Gastrocnemius medialis (tissue), 4 donors: ENCODE results near the gene NAXD. TPM values are rescaled to one million over a fixed set of nuclear protein-coding genes. Genes with fewer than 3 reads are reported as not detected.
"Not testable (repeated sequence)": the region's sequence is repeated elsewhere in the genome, so short reads cannot be mapped to it uniquely, and the experiment has no call there.

Experiments used
- ATAC-seq, 2 donors: fragments of 150-250 bp; one replicate each; pipeline ENCODE4 v1.9.1; 2016
- DNase-seq, 2 donors: peaks; one replicate each; pipeline ENCODE4 v3.0.0-alpha.2; 2019
- H3K27ac ChIP-seq, 4 donors: fragments of 200-600 bp; sonication (generic); 1 replicate in 1 of 4; 2 replicates in 3 of 4; pipeline ENCODE4 v1.5.1; 2016 to 2018; ENCODE audit warnings: mild to moderate bottlenecking in 2 of 4, moderate library complexity in 1 of 4
- H3K27me3 ChIP-seq, 3 donors: fragments of 200-600 bp; sonication (generic) in 2 of 3; 1 replicate in 1 of 3; 2 replicates in 2 of 3; pipeline versions ENCODE4 v1.5.1 to v1.6.0; 2016 to 2019; ENCODE audit warnings: mild to moderate bottlenecking in 1 of 3, moderate library complexity in 1 of 3
- H3K36me3 ChIP-seq, 2 donors: fragments of 200-600 bp; sonication (generic) in 1 of 2; one replicate each; pipeline ENCODE4 v1.5.1; 2017 to 2018
- H3K4me1 ChIP-seq, 2 donors: fragments of 200-600 bp; sonication (generic) in 1 of 2; one replicate each; pipeline ENCODE4 v1.5.1; 2016 to 2017; ENCODE audit warnings: mild to moderate bottlenecking in 2 of 2
- H3K4me3 ChIP-seq, 4 donors: fragments of 200-600 bp; sonication (generic) in 3 of 4; 1 replicate in 1 of 4; 2 replicates in 3 of 4; pipeline ENCODE4 v1.5.1; 2016 to 2019; ENCODE audit warnings: mild to moderate bottlenecking in 2 of 4
- H3K9me3 ChIP-seq, 3 donors: fragments of 200-600 bp; sonication (generic) in 2 of 3; 1 replicate in 1 of 3; 2 replicates in 2 of 3; pipeline ENCODE4 v1.5.1; 2016 to 2019
- POLR2A ChIP-seq, 2 donors: fragments of 450-650 bp; IDR thresholded peaks; one replicate each; pipeline ENCODE4 v1.6.1; 2017; ENCODE audit warnings: antibody characterized with exemption in 2 of 2, mild to moderate bottlenecking in 2 of 2, moderate library complexity in 2 of 2
- in situ Hi-C, 4 donors: fragments of 200-750 bp; cut with MboI; loops; one replicate each; pipeline versions ENCODE4 v1.15.0 to v1.8.0; 2017; ENCODE audit warnings: low sequenced_read_pairs in 4 of 4
- intact Hi-C: fragments of 100-400 bp; cut with DNase I; formaldehyde crosslinking; loops from one replicate; pipeline ENCODE4 v1.15.1; 2023; ENCODE audit warnings: low total_unique reads
- total RNA-seq, 4 donors: library from RNA; depleted of rRNA; stranded (reverse); fragments of >200 nt; gene quantifications; one replicate each; pipeline versions ENCODE4 v1.1.0 to v1.2.3, GENCODE V29; 2016
- TF ChIP-seq, protein P1 (sequence below), 5 experiments: fragments of 450-650 bp in 3 of 5; fragments of 200-600 bp in 2 of 5; sonication (generic) in 2 of 5; IDR thresholded peaks in 4 of 5; conservative IDR thresholded peaks in 1 of 5; 1 replicate in 4 of 5; 2 replicates in 1 of 5; pipeline ENCODE4 v1.5.1; 2016 to 2019; ENCODE audit warnings: antibody characterized with exemption in 5 of 5, mild to moderate bottlenecking in 3 of 5, moderate library complexity in 3 of 5

NAXD gene
- total RNA-seq, 4 donors from 2014 or later: 17.9 to 24.7 (median 21.5) TPM

DNA sequence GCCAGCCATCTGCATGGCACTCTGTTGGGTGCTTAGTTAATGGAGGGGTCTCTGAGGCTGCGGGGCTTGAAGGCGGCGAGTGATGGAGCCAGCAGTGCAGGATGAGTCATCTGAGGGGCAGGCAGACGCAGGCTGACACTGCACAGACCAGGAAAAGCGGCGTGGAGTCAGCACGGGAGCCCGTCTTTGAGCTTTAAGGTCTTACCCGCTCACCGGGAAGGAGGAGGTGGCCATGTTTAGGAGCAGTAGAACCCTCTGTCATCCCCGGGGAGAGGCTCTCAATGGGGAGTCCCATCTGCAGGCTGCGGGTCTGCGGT, 13.1 kb downstream of the NAXD start:
- H3K4me1 ChIP-seq: peaks cover 26 to 32% of the 10 kb centered on the region in 2 donors
- no peaks in the 10 kb centered on the region for H3K9me3 ChIP-seq
- in situ Hi-C loops (loop anchor here in 1 of 4 donors (10.0 kb wide), 1 partner anchor 76 kb away; the partner anchor contains the start of gene CARS2), intact Hi-C loops (no loop called here)
- DNase-seq (no peak), ATAC-seq (peak in 1 of 2 donors; percentile 61)
- H3K27ac ChIP-seq: peak overlapping the region in 2 of 4 donors; percentile 52 to 56
- TF ChIP-seq, protein P1, sequence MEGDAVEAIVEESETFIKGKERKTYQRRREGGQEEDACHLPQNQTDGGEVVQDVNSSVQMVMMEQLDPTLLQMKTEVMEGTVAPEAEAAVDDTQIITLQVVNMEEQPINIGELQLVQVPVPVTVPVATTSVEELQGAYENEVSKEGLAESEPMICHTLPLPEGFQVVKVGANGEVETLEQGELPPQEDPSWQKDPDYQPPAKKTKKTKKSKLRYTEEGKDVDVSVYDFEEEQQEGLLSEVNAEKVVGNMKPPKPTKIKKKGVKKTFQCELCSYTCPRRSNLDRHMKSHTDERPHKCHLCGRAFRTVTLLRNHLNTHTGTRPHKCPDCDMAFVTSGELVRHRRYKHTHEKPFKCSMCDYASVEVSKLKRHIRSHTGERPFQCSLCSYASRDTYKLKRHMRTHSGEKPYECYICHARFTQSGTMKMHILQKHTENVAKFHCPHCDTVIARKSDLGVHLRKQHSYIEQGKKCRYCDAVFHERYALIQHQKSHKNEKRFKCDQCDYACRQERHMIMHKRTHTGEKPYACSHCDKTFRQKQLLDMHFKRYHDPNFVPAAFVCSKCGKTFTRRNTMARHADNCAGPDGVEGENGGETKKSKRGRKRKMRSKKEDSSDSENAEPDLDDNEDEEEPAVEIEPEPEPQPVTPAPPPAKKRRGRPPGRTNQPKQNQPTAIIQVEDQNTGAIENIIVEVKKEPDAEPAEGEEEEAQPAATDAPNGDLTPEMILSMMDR (IDR thresholded peaks at IDR 0.05 in 4 of 5, conservative IDR thresholded peaks at IDR 0.05 in 1 of 5): no peak
- TF ChIP-seq POLR2A (IDR thresholded peaks at IDR 0.05): no peak
- H3K27me3 ChIP-seq: no peaks in the 10 kb centered on the region
- peaks cover 0 to 26% of the 10 kb centered on the region in 2 donors for H3K36me3 ChIP-seq
- H3K4me3 ChIP-seq: no peak overlapping the region

DNA sequence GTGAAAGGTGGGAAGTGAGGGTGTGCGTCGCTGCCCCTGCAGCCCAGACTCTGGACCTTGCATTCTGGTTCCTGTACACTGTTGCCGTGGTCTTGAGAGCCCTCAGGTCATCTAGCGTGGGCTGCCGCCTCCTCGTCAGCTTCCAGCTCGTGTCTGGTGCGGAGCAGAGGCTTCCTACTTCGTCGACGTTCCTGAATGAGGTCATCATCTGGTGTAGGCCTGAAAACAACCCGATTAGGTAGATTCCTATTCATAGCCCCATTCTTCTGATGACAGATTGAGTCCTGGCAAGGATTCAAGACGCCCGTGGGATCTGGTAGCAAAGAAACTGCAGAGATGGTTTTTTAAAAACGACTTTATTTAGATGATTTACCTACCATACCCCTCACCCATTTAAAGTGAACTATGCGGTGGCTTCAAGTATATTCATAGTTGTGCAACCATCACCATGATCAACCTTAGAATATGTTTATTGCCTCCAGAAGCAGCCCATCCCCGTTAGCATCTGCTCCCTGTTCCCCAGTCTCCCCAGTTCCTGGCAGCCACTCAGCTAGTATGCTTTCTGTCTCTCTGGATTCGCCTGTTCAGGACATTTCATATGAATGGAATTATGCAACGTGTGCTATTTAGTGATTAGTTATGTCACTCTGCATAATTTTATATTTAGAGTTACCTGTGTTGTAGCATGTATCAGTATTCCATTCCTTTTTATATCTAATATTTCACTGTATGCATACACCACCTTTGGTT, 13.8 kb downstream of the NAXD start:
- no peak for DNase-seq
- Histone ChIP-seq H3K27me3 (no peaks in the 10 kb centered on the region), H3K4me1 (peaks cover 29 to 38% of the 10 kb centered on the region in 2 donors), H3K27ac (no peak overlapping the region), H3K36me3 (peaks cover 0 to 24% of the 10 kb centered on the region in 2 donors), H3K4me3 (no peak overlapping the region), H3K9me3 (no peaks in the 10 kb centered on the region)
- intact Hi-C loops: no loop called here
- no peak for ATAC-seq
- no peak for TF ChIP-seq POLR2A (IDR thresholded peaks at IDR 0.05)
- TF ChIP-seq, protein P1 (IDR thresholded peaks at IDR 0.05 in 4 of 5, conservative IDR thresholded peaks at IDR 0.05 in 1 of 5): no peak
- in situ Hi-C loops: loop anchor here in 1 of 4 donors (10.0 kb wide), 1 partner anchor 76 kb away; the partner anchor contains the start of gene CARS2

DNA sequence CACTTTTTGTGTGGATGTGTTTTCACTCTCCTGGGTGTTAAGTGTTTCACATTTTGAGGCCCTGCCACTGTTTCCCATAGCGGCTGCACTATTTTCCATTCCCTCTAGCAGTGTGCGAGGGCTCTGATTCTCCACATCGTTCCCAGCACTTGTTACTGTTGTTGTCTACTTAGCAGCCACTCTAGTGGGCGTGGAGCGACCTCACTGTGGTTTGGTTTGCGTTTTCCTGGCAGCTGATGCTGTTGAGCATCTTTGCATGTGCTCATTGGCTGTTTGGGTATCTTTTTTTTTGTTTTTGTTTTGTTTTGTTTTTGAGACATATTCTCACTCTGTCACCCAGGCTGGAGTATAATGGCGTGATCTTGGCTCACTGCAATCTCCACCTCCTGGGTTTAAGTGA, 14.4 kb downstream of the NAXD start:
- TF ChIP-seq, protein P1 (IDR thresholded peaks at IDR 0.05 in 4 of 5, conservative IDR thresholded peaks at IDR 0.05 in 1 of 5): no peak
- TF ChIP-seq POLR2A (IDR thresholded peaks at IDR 0.05): no peak
- in situ Hi-C loops: loop anchor here in 1 of 4 donors (10.0 kb wide), 1 partner anchor 75 kb away; the partner anchor contains the start of gene CARS2

DNA sequence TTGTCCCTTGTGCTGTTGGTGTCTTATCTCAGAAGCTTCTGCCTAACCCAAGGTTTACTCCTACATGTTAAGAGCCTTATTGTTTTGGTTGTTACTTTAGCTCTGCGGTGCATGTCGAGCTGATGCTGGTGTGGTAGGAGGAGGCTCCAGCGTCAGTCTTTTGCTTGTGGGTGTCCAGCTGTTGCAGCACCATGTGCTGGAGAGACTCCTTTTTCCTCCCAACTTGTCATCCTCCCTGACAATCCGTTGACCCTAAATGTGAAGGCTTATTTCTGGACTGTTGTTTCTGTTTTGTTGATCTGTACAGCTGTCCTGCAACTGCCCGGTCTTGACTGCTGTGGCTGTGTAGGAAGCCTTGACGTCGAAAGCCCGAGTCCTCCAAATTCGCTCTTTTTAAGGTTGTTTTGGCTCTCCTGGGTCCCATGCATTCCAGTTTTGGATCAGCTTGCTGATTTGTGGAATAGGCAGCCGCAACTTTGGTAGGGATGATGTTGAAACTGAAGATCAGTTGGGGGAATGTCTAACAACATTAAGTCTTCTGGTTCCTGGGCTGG, 15.3 kb downstream of the NAXD start:
- Histone ChIP-seq H3K4me3 (no peak overlapping the region), H3K36me3 (peaks cover 0 to 22% of the 10 kb centered on the region in 2 donors), H3K27me3 (no peaks in the 10 kb centered on the region), H3K9me3 (no peaks in the 10 kb centered on the region), H3K27ac (no peak overlapping the region), H3K4me1 (peaks cover 29 to 38% of the 10 kb centered on the region in 2 donors)
- TF ChIP-seq, protein P1 (IDR thresholded peaks at IDR 0.05 in 4 of 5, conservative IDR thresholded peaks at IDR 0.05 in 1 of 5): no peak
- TF ChIP-seq POLR2A (IDR thresholded peaks at IDR 0.05): no peak
- in situ Hi-C loops (no loop called here), intact Hi-C loops (no loop called here)
- DNase-seq (no peak), ATAC-seq (no peak)

More for the DNA sequence above, 14.4 kb downstream of the NAXD start:
- Histone ChIP-seq H3K4me3 (no peak overlapping the region), H3K27me3 (no peaks in the 10 kb centered on the region), H3K27ac (no peak overlapping the region), H3K9me3 (no peaks in the 10 kb centered on the region), H3K4me1 (peaks cover 29 to 38% of the 10 kb centered on the region in 2 donors), H3K36me3 (peaks cover 0 to 22% of the 10 kb centered on the region in 2 donors)
- ATAC-seq: no peak
- no peak for DNase-seq
- intact Hi-C loops: no loop called here

DNA sequence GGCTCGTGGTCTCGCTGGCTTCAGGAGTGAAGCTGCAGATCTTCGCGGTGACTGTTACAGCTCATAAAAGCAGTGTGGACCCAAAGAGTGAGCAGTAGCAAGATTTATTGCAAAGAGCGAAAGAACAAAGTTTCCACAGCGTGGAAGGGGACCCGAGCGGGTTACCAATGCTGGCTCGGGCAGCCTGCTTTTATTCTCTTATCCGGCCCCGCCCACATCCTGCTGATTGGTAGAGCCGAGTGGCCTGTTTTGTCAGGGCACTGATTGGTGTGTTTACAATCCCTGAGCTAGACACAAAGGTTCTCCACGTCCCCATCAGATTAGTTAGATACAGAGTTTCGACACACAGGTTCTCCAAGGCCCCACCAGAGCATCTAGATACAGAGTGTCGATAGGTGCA, 16.9 kb downstream of the NAXD start:
- intact Hi-C loops, H3K27ac ChIP-seq, H3K27me3 ChIP-seq, ATAC-seq, H3K4me3 ChIP-seq, DNase-seq, in situ Hi-C loops, H3K9me3 ChIP-seq: not testable (repeated sequence)
- H3K36me3 ChIP-seq: peaks cover 0 to 38% of the 10 kb centered on the region in 2 donors
- peaks cover 29 to 37% of the 10 kb centered on the region in 2 donors for H3K4me1 ChIP-seq
